ENCODE data around the gene FOXO3.

GRCh38 chr6:108616544-108616943, 55.8 kb downstream of the FOXO3 start:
- TF ChIP-seq, protein P1, sequence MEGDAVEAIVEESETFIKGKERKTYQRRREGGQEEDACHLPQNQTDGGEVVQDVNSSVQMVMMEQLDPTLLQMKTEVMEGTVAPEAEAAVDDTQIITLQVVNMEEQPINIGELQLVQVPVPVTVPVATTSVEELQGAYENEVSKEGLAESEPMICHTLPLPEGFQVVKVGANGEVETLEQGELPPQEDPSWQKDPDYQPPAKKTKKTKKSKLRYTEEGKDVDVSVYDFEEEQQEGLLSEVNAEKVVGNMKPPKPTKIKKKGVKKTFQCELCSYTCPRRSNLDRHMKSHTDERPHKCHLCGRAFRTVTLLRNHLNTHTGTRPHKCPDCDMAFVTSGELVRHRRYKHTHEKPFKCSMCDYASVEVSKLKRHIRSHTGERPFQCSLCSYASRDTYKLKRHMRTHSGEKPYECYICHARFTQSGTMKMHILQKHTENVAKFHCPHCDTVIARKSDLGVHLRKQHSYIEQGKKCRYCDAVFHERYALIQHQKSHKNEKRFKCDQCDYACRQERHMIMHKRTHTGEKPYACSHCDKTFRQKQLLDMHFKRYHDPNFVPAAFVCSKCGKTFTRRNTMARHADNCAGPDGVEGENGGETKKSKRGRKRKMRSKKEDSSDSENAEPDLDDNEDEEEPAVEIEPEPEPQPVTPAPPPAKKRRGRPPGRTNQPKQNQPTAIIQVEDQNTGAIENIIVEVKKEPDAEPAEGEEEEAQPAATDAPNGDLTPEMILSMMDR (IDR thresholded peaks at IDR 0.05), result no peak
- TF ChIP-seq POLR2A (IDR thresholded peaks at IDR 0.05), result no peak

Data from testis (tissue), 2 donors.